HG03432 (cell line): ENCODE results near the gene EPHA6.
"Not testable (repeated sequence)": the region's sequence is repeated elsewhere in the genome, so short reads cannot be mapped to it uniquely, and the experiment has no call there.

ENCODE experiments used
- ATAC-seq: cut with Tn5 transposase; IDR thresholded peaks from one replicate; pipeline ENCODE4 v1.9.1; 2021; ENCODE audit warnings: mild to moderate bottlenecking, moderate library complexity; ENCODE audit not compliant: unreplicated experiment

The EPHA6 gene

GRCh38 chr3:97409612-97410011, 595.2 kb downstream of the EPHA6 start:
- ATAC-seq = no peak

GRCh38 chr3:97421565-97421964, 607.2 kb downstream of the EPHA6 start:
- no peak for ATAC-seq

GRCh38 chr3:97425002-97425401, 610.6 kb downstream of the EPHA6 start:
- no peak for ATAC-seq

- no peak for ATAC-seq
These were observed 616.2 kb downstream of the EPHA6 start for GRCh38 chr3:97430601-97431000.

- ATAC-seq = no peak
These were observed 618.5 kb downstream of the EPHA6 start for GRCh38 chr3:97432914-97433313.

- ATAC-seq = no peak
These were observed 623.7 kb downstream of the EPHA6 start for GRCh38 chr3:97438131-97438530.

- ATAC-seq = no peak
These were observed 625.0 kb downstream of the EPHA6 start for GRCh38 chr3:97439373-97439772.

- ATAC-seq = no peak
These were observed 649.6 kb downstream of the EPHA6 start for GRCh38 chr3:97464035-97464434.

- no peak for ATAC-seq
These were observed 656.1 kb downstream of the EPHA6 start for GRCh38 chr3:97470481-97470880.

GRCh38 chr3:97479740-97480139, 665.3 kb downstream of the EPHA6 start:
- ATAC-seq = no peak

GRCh38 chr3:97480696-97481289, 666.4 kb downstream of the EPHA6 start:
- not testable (repeated sequence) for ATAC-seq

- no peak for ATAC-seq
These were observed 667.0 kb downstream of the EPHA6 start for GRCh38 chr3:97481416-97481815.

GRCh38 chr3:97485206-97485605, 670.8 kb downstream of the EPHA6 start:
- no peak for ATAC-seq

- no peak for ATAC-seq
These were observed 673.2 kb downstream of the EPHA6 start for GRCh38 chr3:97487587-97487986.

GRCh38 chr3:97488741-97489140, 674.3 kb downstream of the EPHA6 start:
- no peak for ATAC-seq

GRCh38 chr3:97495896-97496295, 681.5 kb downstream of the EPHA6 start:
- no peak for ATAC-seq

GRCh38 chr3:97497138-97497537, 682.7 kb downstream of the EPHA6 start:
- ATAC-seq = no peak

GRCh38 chr3:97504463-97504862, 690.1 kb downstream of the EPHA6 start:
- no peak for ATAC-seq

- no peak for ATAC-seq
These were observed 696.4 kb downstream of the EPHA6 start for GRCh38 chr3:97510795-97511194.

GRCh38 chr3:97515076-97515475, 700.7 kb downstream of the EPHA6 start:
- no peak for ATAC-seq

GRCh38 chr3:97530691-97531090, 716.3 kb downstream of the EPHA6 start:
- no peak for ATAC-seq

GRCh38 chr3:97547573-97547972, 733.2 kb downstream of the EPHA6 start:
- not testable (repeated sequence) for ATAC-seq

GRCh38 chr3:97550408-97550807, 736.0 kb downstream of the EPHA6 start:
- no peak for ATAC-seq
